HepG2 (cell line): ENCODE results near the gene FURIN. TPM values are rescaled to one million over a fixed set of nuclear protein-coding genes. Genes with fewer than 3 reads are reported as not detected.

Experiments
- ATAC-seq: fragments of 200-7000 bp; cut with Tn5 transposase; 3 replicates; pipeline ENCODE4 v1.9.1; 2020; ENCODE audit warnings: mild to moderate bottlenecking, moderate library complexity
- BruUV-seq: library from RNA; stranded (reverse); fragments of 400-500 nt; replicated peaks from 2 replicates; lab custom pipeline; 2021; lab: Mats Ljungman, UMichigan
- CTCF ChIA-PET: fragments of 300-600 bp; formaldehyde crosslinking; extraction: SDS; loops from one replicate; lab custom pipeline; 2021; ENCODE audit warnings: low total read pairs, inconsistent platforms, low intra/inter-chr PET ratio; lab: Yijun Ruan, JAX
- POLR2A ChIA-PET: fragments of 350-600 bp; sonication (Branson Sonifier 250); formaldehyde crosslinking; loops from one replicate; lab custom pipeline; 2020; ENCODE audit warnings: antibody characterized with exemption, inconsistent platforms; lab: Yijun Ruan, JAX
- DNase-seq: peaks from one replicate; pipeline ENCODE4 v3.0.0-alpha.2; 2015; ENCODE audit warnings: low spot score
- FAIRE-seq: peaks from 3 replicates; lab custom pipeline; 2011; peaks lifted over from hg19 to GRCh38; lab: Jason Lieb, UNC
- H2AFZ ChIP-seq: one replicate; pipeline ENCODE4 v1.6.1; 2011; ENCODE audit warnings: low read length, inconsistent platforms
- H3K27ac ChIP-seq: fragments of 300-600 bp; 3 replicates; pipeline ENCODE4 v1.8.0; 2011; ENCODE audit warnings: mixed run types, mild to moderate bottlenecking, mixed read lengths, low read length, inconsistent platforms; ENCODE audit not compliant: insufficient read depth; ENCODE audit errors: extremely low read length
- H3K27me3 ChIP-seq, 2 experiments: fragments of 200-600 bp in 1 of 2; 2 replicates in 1 of 2; 3 replicates in 1 of 2; pipeline versions ENCODE4 v1.6.0 to v1.8.0; 2011; ENCODE audit warnings: low read length in 2 of 2, mild to moderate bottlenecking in 2 of 2, moderate library complexity in 2 of 2, inconsistent platforms in 1 of 2; ENCODE audit not compliant: insufficient read depth in 2 of 2, control insufficient read depth in 1 of 2
- H3K36me3 ChIP-seq, 2 experiments: fragments of 200-600 bp in 1 of 2; replicated peaks in 1 of 2; 2 replicates in 1 of 2; 3 replicates in 1 of 2; pipeline versions ENCODE4 v1.5.1 to v1.8.0; 2011; ENCODE audit warnings: low read length in 2 of 2, inconsistent platforms in 1 of 2; ENCODE audit not compliant: insufficient read depth in 2 of 2, control insufficient read depth in 1 of 2
- H3K4me1 ChIP-seq: 2 replicates; pipeline ENCODE4 v1.5.1; 2012; ENCODE audit warnings: low read length, inconsistent platforms; ENCODE audit not compliant: insufficient read depth
- H3K4me2 ChIP-seq: 2 replicates; pipeline ENCODE4 v1.6.0; 2011; ENCODE audit warnings: low read depth, low read length, inconsistent platforms
- H3K4me3 ChIP-seq, 3 experiments: fragments of 200-600 bp in 1 of 3; sonication (generic), shearing (Covaris generic) in 1 of 3; replicated peaks in 1 of 3; 2 replicates each; pipeline ENCODE4 v1.5.1; 2011 to 2016; ENCODE audit warnings: low read length in 3 of 3, inconsistent platforms in 2 of 3, low read depth in 2 of 3, mild to moderate bottlenecking in 2 of 3, control low read depth in 1 of 3, mixed read lengths in 1 of 3; ENCODE audit not compliant: insufficient read depth in 1 of 3
- H3K79me2 ChIP-seq: one replicate; pipeline ENCODE4 v1.6.1; 2011; ENCODE audit warnings: low read length, inconsistent platforms; ENCODE audit not compliant: insufficient read depth
- H3K9ac ChIP-seq: 2 replicates; pipeline ENCODE4 v1.6.0; 2011; ENCODE audit warnings: mild to moderate bottlenecking, low read depth, low read length, inconsistent platforms; ENCODE audit not compliant: insufficient read depth
- H3K9me3 ChIP-seq: 2 replicates; pipeline ENCODE4 v1.5.1; 2012; ENCODE audit warnings: mild to moderate bottlenecking, low read length
- H4K20me1 ChIP-seq: 2 replicates; pipeline ENCODE4 v1.6.0; 2011; ENCODE audit warnings: inconsistent platforms, mild to moderate bottlenecking, low read length, moderate library complexity; ENCODE audit not compliant: insufficient read depth
- FOXA1 ChIP-seq, 2 experiments: fragments of 450-650 bp in 1 of 2; sonication (generic) in 1 of 2; formaldehyde crosslinking in 1 of 2; IDR thresholded peaks; 2 replicates each; pipeline versions ENCODE4 v1.4.0 to v1.6.1; 2016 to 2020; ENCODE audit warnings: missing genetic modification reagents in 1 of 2
- FOXA3 ChIP-seq: IDR thresholded peaks from 2 replicates; pipeline ENCODE4 v1.6.1; 2016; ENCODE audit warnings: missing genetic modification reagents, missing compliant biosample characterization
- FOXP1 ChIP-seq, 2 experiments: fragments of 450-650 bp in 1 of 2; IDR thresholded peaks; 2 replicates each; pipeline ENCODE4 v1.6.1; 2017 to 2018; ENCODE audit warnings: antibody characterized with exemption in 1 of 2
- GATAD2A ChIP-seq: IDR thresholded peaks from 2 replicates; pipeline ENCODE4 v1.6.1; 2016
- GMEB2 ChIP-seq: IDR thresholded peaks from 2 replicates; pipeline ENCODE4 v1.6.1; 2016; ENCODE audit warnings: missing biosample characterization, missing genetic modification reagents, low read depth
- GTF3A ChIP-seq: sonication (generic); formaldehyde crosslinking; conservative IDR thresholded peaks from 2 replicates; pipeline ENCODE4 v1.4.0; 2020; ENCODE audit warnings: mild to moderate bottlenecking, missing genetic modification reagents
- MIER3 ChIP-seq: IDR thresholded peaks from 2 replicates; pipeline ENCODE4 v1.6.1; 2016; ENCODE audit warnings: missing compliant biosample characterization, borderline replicate concordance
- PREB ChIP-seq: sonication (generic); formaldehyde crosslinking; IDR thresholded peaks from 2 replicates; pipeline ENCODE4 v1.4.0; 2020; ENCODE audit warnings: missing genetic modification reagents
- PTBP1 ChIP-seq: fragments of 200-400 bp; formaldehyde crosslinking; IDR thresholded peaks from 2 replicates; pipeline ENCODE4 v1.6.1; 2018; ENCODE audit warnings: low read length, low read depth; ENCODE audit not compliant: poor library complexity, severe bottlenecking
- RARA ChIP-seq: IDR thresholded peaks from 2 replicates; pipeline ENCODE4 v1.6.1; 2016; ENCODE audit warnings: missing genetic modification reagents, missing compliant biosample characterization
- REXO4 ChIP-seq: sonication (generic); formaldehyde crosslinking; IDR thresholded peaks from 2 replicates; pipeline ENCODE4 v1.8.0; 2022; ENCODE audit warnings: missing genetic modification reagents, mild to moderate bottlenecking, borderline replicate concordance
- SMAD1 ChIP-seq: sonication (generic); formaldehyde crosslinking; IDR thresholded peaks from 2 replicates; pipeline ENCODE4 v1.4.0; 2020; ENCODE audit warnings: missing genetic modification reagents, low read depth, mild to moderate bottlenecking, borderline replicate concordance
- ZKSCAN8 ChIP-seq: IDR thresholded peaks from 2 replicates; pipeline ENCODE4 v1.6.1; 2016; ENCODE audit warnings: borderline replicate concordance, missing genetic modification reagents, missing compliant biosample characterization
- ZNF121 ChIP-seq: sonication (generic); formaldehyde crosslinking; IDR thresholded peaks from 2 replicates; pipeline ENCODE4 v1.5.0; 2020; ENCODE audit warnings: mild to moderate bottlenecking, missing genetic modification reagents
- ZNF264 ChIP-seq: sonication (generic); formaldehyde crosslinking; IDR thresholded peaks from 2 replicates; pipeline ENCODE4 v1.4.0; 2020; ENCODE audit warnings: missing genetic modification reagents
- ZNF333 ChIP-seq: sonication (generic); formaldehyde crosslinking; IDR thresholded peaks from 2 replicates; pipeline ENCODE4 v1.4.0; 2020; ENCODE audit warnings: mild to moderate bottlenecking, missing genetic modification reagents, borderline replicate concordance
- ZNF567 ChIP-seq: sonication (generic); formaldehyde crosslinking; IDR thresholded peaks from 2 replicates; pipeline ENCODE4 v1.8.1; 2023; ENCODE audit warnings: mild to moderate bottlenecking, missing genetic modification reagents, borderline replicate concordance
- ZNF780A ChIP-seq: sonication (generic); formaldehyde crosslinking; IDR thresholded peaks from 2 replicates; pipeline ENCODE4 v1.8.0; 2022; ENCODE audit warnings: mild to moderate bottlenecking, missing genetic modification reagents, moderate library complexity
- ZNF816 ChIP-seq: sonication (generic); formaldehyde crosslinking; IDR thresholded peaks from 2 replicates; pipeline ENCODE4 v1.8.0; 2022; ENCODE audit warnings: missing genetic modification reagents, mild to moderate bottlenecking, borderline replicate concordance
- WGBS: methylation state at CpG from one replicate; pipeline ENCODE4 v1.1.6; 2017; ENCODE audit warnings: low lambda C conversion rate; 5-methylcytosine and 5-hydroxymethylcytosine counted together
- in situ Hi-C: cut with HindIII; loops from 2 replicates; pipeline ENCODE4 v1.10.0; 2017; ENCODE audit warnings: low pct_unique_long_range_greater_than_20kb; ENCODE audit not compliant: extremely low pct_ligation_motif_present
- intact Hi-C: fragments of 100-400 bp; cut with micrococcal nuclease; formaldehyde crosslinking; loops from one replicate; pipeline ENCODE4 v1.10.0; 2022; ENCODE audit not compliant: unreplicated experiment
- polyA plus RNA-seq, 8 experiments: library from polyadenylated mRNA; depleted of rRNA in 3 of 8; stranded (reverse) in 7 of 8; unstranded in 1 of 8; fragments of >200 nt; fragmentation: Illumina TruSeq in 4 of 8; extraction: Trizol in 4 of 8; gene quantifications; 2 replicates each; pipeline versions ENCODE4 v1.2.1 to v1.2.3, GENCODE V29; 2011 to 2016; ENCODE audit warnings: low read depth in 4 of 8, missing spikeins in 1 of 8, mixed read lengths in 1 of 8; ENCODE audit not compliant: insufficient read depth in 1 of 8
- total RNA-seq, 5 experiments: library from RNA; depleted of rRNA; stranded (reverse); fragments of >200 nt; fragmentation: Illumina TruSeq; extraction: Trizol; gene quantifications; 2 replicates each; pipeline ENCODE4 v1.2.3, GENCODE V29; 2016; ENCODE audit warnings: low read depth in 1 of 5

Gene FURIN
- total and polyA plus RNA-seq, 2 of the 13 experiments (the other 11 are each of a cell fraction or from before 2014, with no cell fraction given): 15.2 to 17.4 TPM

GRCh38 chr15:90836296-90836871 is 32.0 kb upstream of the FURIN start (continued):
- TF ChIP-seq FOXA1 (IDR thresholded peaks at IDR 0.05) (no peak), FOXA1 (CRISPR knock-in tag; IDR thresholded peaks at IDR 0.05) (peak; percentile 81), FOXA3 (CRISPR knock-in tag) (peak; percentile 91), ZNF567 (CRISPR knock-in tag) (no peak), GATAD2A (peak; percentile 38; the same call in 1 of the 2 replicates), FOXP1 (IDR thresholded peaks at IDR 0.05) (no peak), FOXP1 (CRISPR knock-in tag; IDR thresholded peaks at IDR 0.05) (0 out of 2 replicates have a peak, but pooled peaks have one; percentile 16), RARA (peak; percentile 29; the same call in 1 of the 2 replicates)

- Histone ChIP-seq H2AFZ (no peak overlapping the region), H3K27me3 (peaks cover 2 to 34% of the 10 kb centered on the region in 2 experiments; a peak in 3 of 5 replicates), H3K27ac (no peak overlapping the region), H4K20me1 (no peaks in the 10 kb centered on the region), H3K4me1 (peaks cover 35% of the 10 kb centered on the region), H3K9me3 (no peaks in the 10 kb centered on the region), H3K79me2 (no peaks in the 10 kb centered on the region), H3K4me3 (no peak overlapping the region), H3K9ac (no peak overlapping the region), H3K4me2 (no peak overlapping the region), H3K36me3 (no peaks in the 10 kb centered on the region)
- 4% methylated on average over 6 of the region's 11 CpGs for WGBS
- FAIRE-seq (no peak), ATAC-seq (no peak), DNase-seq (no peak)
- ChIA-PET POLR2A (no interaction called here), CTCF (no interaction called here)
- BruUV-seq: no TSS peak
- TF ChIP-seq ZNF333 (CRISPR knock-in tag) (no peak), REXO4 (CRISPR knock-in tag) (no peak), ZNF780A (no peak), GMEB2 (CRISPR knock-in tag) (no peak), FOXP1 (IDR thresholded peaks at IDR 0.05) (no peak), FOXP1 (CRISPR knock-in tag; IDR thresholded peaks at IDR 0.05) (no peak), FOXA1 (IDR thresholded peaks at IDR 0.05) (no peak), FOXA1 (CRISPR knock-in tag; IDR thresholded peaks at IDR 0.05) (no peak), PTBP1 (no peak), ZKSCAN8 (CRISPR knock-in tag) (no peak), MIER3 (CRISPR knock-in tag) (no peak), ZNF816 (CRISPR knock-in tag) (no peak), PREB (no peak), GTF3A (no peak), ZNF264 (CRISPR knock-in tag) (no peak), ZNF121 (CRISPR knock-in tag) (no peak), SMAD1 (CRISPR knock-in tag) (no peak)
- intact Hi-C loops: no loop called here
- in situ Hi-C loops: no loop called here
These were observed 31.3 kb upstream of the FURIN start for GRCh38 chr15:90837094-90837493.
